ENCODE data around the gene IL5.

DNA sequence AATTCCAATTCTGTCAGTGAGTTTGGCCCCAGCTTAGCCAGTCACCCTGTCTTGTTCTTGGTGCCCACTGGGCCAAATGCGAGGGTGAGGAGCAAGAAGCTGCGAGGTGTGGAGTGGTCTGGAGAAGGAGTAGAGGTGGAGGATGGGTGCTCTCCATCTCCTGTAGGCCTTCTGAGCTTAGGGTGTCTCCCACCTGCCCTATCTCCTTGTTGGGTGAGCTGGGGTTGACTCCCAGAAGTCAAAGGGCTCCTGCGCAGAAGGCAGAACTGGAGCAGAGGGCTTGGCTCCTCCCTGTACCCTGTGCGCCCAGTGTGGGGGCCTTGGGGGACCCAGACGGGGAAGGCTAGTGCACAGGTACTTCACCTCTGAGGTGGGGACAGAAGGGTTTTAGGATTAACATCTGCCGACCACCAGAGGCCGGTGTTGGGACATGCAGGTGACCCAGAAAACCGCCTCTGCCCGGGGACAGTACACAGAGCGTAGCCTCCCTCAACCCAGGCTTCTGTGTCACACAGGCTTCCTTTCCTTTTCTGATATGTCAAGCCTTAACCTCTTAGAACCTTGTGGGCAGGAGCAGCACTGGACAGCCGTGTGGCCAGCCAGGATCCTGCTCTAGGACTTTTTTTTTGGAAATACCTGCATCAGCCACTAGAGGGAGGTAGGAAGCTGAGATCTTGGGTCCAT is 16.9 kb downstream of the IL5 start:
- TF ChIP-seq, protein P1, sequence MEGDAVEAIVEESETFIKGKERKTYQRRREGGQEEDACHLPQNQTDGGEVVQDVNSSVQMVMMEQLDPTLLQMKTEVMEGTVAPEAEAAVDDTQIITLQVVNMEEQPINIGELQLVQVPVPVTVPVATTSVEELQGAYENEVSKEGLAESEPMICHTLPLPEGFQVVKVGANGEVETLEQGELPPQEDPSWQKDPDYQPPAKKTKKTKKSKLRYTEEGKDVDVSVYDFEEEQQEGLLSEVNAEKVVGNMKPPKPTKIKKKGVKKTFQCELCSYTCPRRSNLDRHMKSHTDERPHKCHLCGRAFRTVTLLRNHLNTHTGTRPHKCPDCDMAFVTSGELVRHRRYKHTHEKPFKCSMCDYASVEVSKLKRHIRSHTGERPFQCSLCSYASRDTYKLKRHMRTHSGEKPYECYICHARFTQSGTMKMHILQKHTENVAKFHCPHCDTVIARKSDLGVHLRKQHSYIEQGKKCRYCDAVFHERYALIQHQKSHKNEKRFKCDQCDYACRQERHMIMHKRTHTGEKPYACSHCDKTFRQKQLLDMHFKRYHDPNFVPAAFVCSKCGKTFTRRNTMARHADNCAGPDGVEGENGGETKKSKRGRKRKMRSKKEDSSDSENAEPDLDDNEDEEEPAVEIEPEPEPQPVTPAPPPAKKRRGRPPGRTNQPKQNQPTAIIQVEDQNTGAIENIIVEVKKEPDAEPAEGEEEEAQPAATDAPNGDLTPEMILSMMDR (IDR thresholded peaks at IDR 0.05; ENCODE audit: low read depth, low read length), result peak; percentile 82
- no peak for TF ChIP-seq EZH2phosphoT487 (IDR thresholded peaks at IDR 0.05; ENCODE audit: low read depth)

Data from OCI-LY3 (cell line).